H1 (cell line): ENCODE results near the gene TCERG1L. TPM values are rescaled to one million over a fixed set of nuclear protein-coding genes. Genes with fewer than 3 reads are reported as not detected.

Experiments
- CTCF ChIA-PET: fragments of 300-600 bp; sonication (Branson Sonifier 250); formaldehyde crosslinking; loops from one replicate; lab custom pipeline; 2021; ENCODE audit not compliant: partially characterized antibody; lab: Charles Lee
- POLR2A ChIA-PET: fragments of 300-600 bp; sonication (Branson Sonifier 250); formaldehyde crosslinking; loops from one replicate; lab custom pipeline; 2021; ENCODE audit warnings: inconsistent platforms; ENCODE audit not compliant: partially characterized antibody; lab: Charles Lee
- DNase-seq, 2 experiments: peaks; one replicate each; pipeline versions ENCODE4 v3.0.0 to v3.0.0-alpha.2; 2010 to 2022; ENCODE audit warnings: low spot score in 2 of 2, low read depth in 1 of 2, mixed read lengths in 1 of 2
- FAIRE-seq: peaks from 2 replicates; lab custom pipeline; 2011; peaks lifted over from hg19 to GRCh38; lab: Jason Lieb, UNC
- H2AFZ ChIP-seq: 2 replicates; pipeline ENCODE4 v1.8.1; 2012; ENCODE audit warnings: low read length, inconsistent platforms
- H2AK5ac ChIP-seq: 2 replicates; pipeline ENCODE4 v1.6.1; 2013; ENCODE audit warnings: low read depth, low read length
- H2BK120ac ChIP-seq: replicated peaks from 2 replicates; pipeline ENCODE3; 2013; ENCODE audit warnings: low read depth, low read length, inconsistent platforms
- H2BK12ac ChIP-seq: 2 replicates; pipeline ENCODE4 v1.6.1; 2013; ENCODE audit warnings: low read depth, low read length
- H2BK15ac ChIP-seq: 2 replicates; pipeline ENCODE4 v1.6.1; 2013; ENCODE audit warnings: low read length
- H2BK20ac ChIP-seq: 2 replicates; pipeline ENCODE4 v1.6.1; 2013; ENCODE audit warnings: low read length
- H2BK5ac ChIP-seq: 2 replicates; pipeline ENCODE4 v1.6.1; 2013; ENCODE audit warnings: low read depth, low read length
- H3K14ac ChIP-seq: 2 replicates; pipeline ENCODE4 v1.6.1; 2013; ENCODE audit warnings: inconsistent platforms; ENCODE audit not compliant: insufficient read length
- H3K18ac ChIP-seq: 2 replicates; pipeline ENCODE4 v1.6.1; 2013; ENCODE audit warnings: low read length; ENCODE audit errors: extremely low read depth
- H3K23ac ChIP-seq: 2 replicates; pipeline ENCODE4 v1.6.1; 2013; ENCODE audit warnings: inconsistent platforms; ENCODE audit not compliant: insufficient read length
- H3K23me2 ChIP-seq: 2 replicates; pipeline ENCODE4 v1.6.1; 2013; ENCODE audit warnings: low read depth, low read length
- H3K27ac ChIP-seq: 2 replicates; pipeline ENCODE4 v1.6.1; 2011; ENCODE audit warnings: low read depth, low read length, inconsistent platforms
- H3K27me3 ChIP-seq, 4 experiments: replicated peaks in 1 of 4; 1 replicate in 1 of 4; 2 replicates in 3 of 4; pipeline versions ENCODE4 v1.6.1 to v1.8.1; 2011 to 2013; ENCODE audit warnings: low read length in 3 of 4, mild to moderate bottlenecking in 3 of 4, inconsistent platforms in 2 of 4, mixed read lengths in 2 of 4, moderate library complexity in 1 of 4; ENCODE audit not compliant: control insufficient read depth in 3 of 4, insufficient read depth in 3 of 4; ENCODE audit errors: extremely low read depth in 1 of 4
- H3K36me3 ChIP-seq, 4 experiments: 2 replicates each; pipeline versions ENCODE4 v1.6.1 to v1.8.1; 2011 to 2013; ENCODE audit warnings: mild to moderate bottlenecking in 4 of 4, low read length in 3 of 4, moderate library complexity in 2 of 4, control low read depth in 1 of 4, inconsistent platforms in 1 of 4; ENCODE audit not compliant: insufficient read depth in 4 of 4, control insufficient read depth in 2 of 4
- H3K4ac ChIP-seq: replicated peaks from 2 replicates; pipeline ENCODE3; 2013; ENCODE audit warnings: low read length, low read depth, mixed read lengths, inconsistent platforms; ENCODE audit not compliant: insufficient read length
- H3K4me1 ChIP-seq, 4 experiments: replicated peaks in 1 of 4; 1 replicate in 1 of 4; 2 replicates in 3 of 4; pipeline versions ENCODE4 v1.6.1 to v1.8.1; 2011 to 2013; ENCODE audit warnings: low read length in 3 of 4, inconsistent platforms in 2 of 4, mixed read lengths in 1 of 4; ENCODE audit not compliant: insufficient read depth in 4 of 4, control insufficient read depth in 3 of 4
- H3K4me2 ChIP-seq, 2 experiments: 2 replicates each; pipeline versions ENCODE4 v1.6.1 to v1.8.1; 2011 to 2013; ENCODE audit warnings: low read depth in 2 of 2, low read length in 2 of 2, control low read depth in 1 of 2, inconsistent platforms in 1 of 2, mild to moderate bottlenecking in 1 of 2; ENCODE audit not compliant: insufficient read depth in 1 of 2
- H3K4me3 ChIP-seq, 4 experiments: fragments of 200-600, 300-600 bp in 1 of 4; sonication (generic), shearing (Covaris generic), sonication (Bioruptor Twin) in 1 of 4; 2 replicates each; pipeline versions ENCODE4 v1.5.1 to v1.8.1; 2011 to 2016; ENCODE audit warnings: low read length in 4 of 4, low read depth in 3 of 4, control low read depth in 2 of 4, inconsistent platforms in 2 of 4, mild to moderate bottlenecking in 2 of 4, mixed read lengths in 1 of 4, moderate library complexity in 1 of 4; ENCODE audit not compliant: insufficient read depth in 2 of 4; ENCODE audit errors: extremely low read depth in 1 of 4
- H3K56ac ChIP-seq: replicated peaks from 2 replicates; pipeline ENCODE3; 2013; ENCODE audit warnings: low read depth, mild to moderate bottlenecking, mixed read lengths, low read length, inconsistent platforms; ENCODE audit not compliant: insufficient read length
- H3K79me1 ChIP-seq: 2 replicates; pipeline ENCODE4 v1.6.1; 2013; ENCODE audit warnings: low read depth, low read length, control low read depth
- H3K79me2 ChIP-seq, 2 experiments: 2 replicates each; pipeline versions ENCODE4 v1.6.1 to v1.8.1; 2012 to 2013; ENCODE audit warnings: low read length in 2 of 2, mild to moderate bottlenecking in 2 of 2, inconsistent platforms in 1 of 2; ENCODE audit not compliant: insufficient read depth in 2 of 2, control insufficient read depth in 1 of 2
- H3K9ac ChIP-seq, 4 experiments: replicated peaks in 1 of 4; 1 replicate in 1 of 4; 2 replicates in 3 of 4; pipeline versions ENCODE4 v1.6.1 to v1.8.1; 2011 to 2013; ENCODE audit warnings: low read depth in 3 of 4, low read length in 3 of 4, control low read depth in 2 of 4, mild to moderate bottlenecking in 2 of 4, moderate library complexity in 2 of 4, inconsistent platforms in 1 of 4; ENCODE audit errors: extremely low read depth in 1 of 4
- H3K9me3 ChIP-seq, 2 experiments: 2 replicates each; pipeline versions ENCODE4 v1.6.1 to v1.8.1; 2012 to 2013; ENCODE audit warnings: mild to moderate bottlenecking in 2 of 2, moderate library complexity in 2 of 2, control low read depth in 1 of 2, inconsistent platforms in 1 of 2, low read depth in 1 of 2, low read length in 1 of 2, mixed read lengths in 1 of 2; ENCODE audit not compliant: insufficient read depth in 2 of 2
- H4K20me1 ChIP-seq, 2 experiments: replicated peaks in 1 of 2; 2 replicates each; pipeline versions ENCODE3 to v1.8.1; 2011 to 2013; ENCODE audit warnings: inconsistent platforms in 2 of 2, low read length in 2 of 2, mild to moderate bottlenecking in 1 of 2; ENCODE audit not compliant: insufficient read depth in 2 of 2, control insufficient read depth in 1 of 2
- H4K5ac ChIP-seq: 2 replicates; pipeline ENCODE4 v1.6.1; 2013; ENCODE audit warnings: low read length, low read depth, mixed read lengths, inconsistent platforms; ENCODE audit not compliant: insufficient read length
- H4K8ac ChIP-seq: 2 replicates; pipeline ENCODE4 v1.8.0; 2013; ENCODE audit warnings: mild to moderate bottlenecking, moderate library complexity, low read length, inconsistent platforms; ENCODE audit not compliant: insufficient read depth; ENCODE audit errors: extremely low read depth
- H4K91ac ChIP-seq: replicated peaks from 2 replicates; pipeline ENCODE3; 2013; ENCODE audit warnings: low read length, mixed read lengths, inconsistent platforms; ENCODE audit not compliant: insufficient read length
- CBX8 ChIP-seq: fragments of 300-800, 300-1000 bp; sonication (generic); IDR thresholded peaks from 2 replicates; pipeline ENCODE4 v1.7.1; 2016; ENCODE audit warnings: low read depth, low read length, borderline replicate concordance
- EGR1 ChIP-seq: IDR thresholded peaks from 2 replicates; pipeline ENCODE4 v1.6.1; 2011; ENCODE audit warnings: low read depth, low read length, borderline replicate concordance
- EP300 ChIP-seq, 2 experiments: IDR thresholded peaks; 1 replicate in 1 of 2; 2 replicates in 1 of 2; pipeline ENCODE4 v1.6.1; 2011 to 2012; ENCODE audit warnings: low read depth in 2 of 2, low read length in 2 of 2, mild to moderate bottlenecking in 2 of 2, borderline replicate concordance in 1 of 2, inconsistent platforms in 1 of 2, moderate library complexity in 1 of 2
- JUN ChIP-seq: IDR thresholded peaks from 2 replicates; pipeline ENCODE4 v1.6.1; 2011; ENCODE audit warnings: low read depth, mild to moderate bottlenecking, improper control_type of control experiment, low read length
- NRF1 ChIP-seq: IDR thresholded peaks from 2 replicates; pipeline ENCODE4 v1.6.1; 2011; ENCODE audit warnings: mild to moderate bottlenecking, low read depth, low read length, improper control_type of control experiment
- RFX5 ChIP-seq: IDR thresholded peaks from 2 replicates; pipeline ENCODE4 v1.6.1; 2011; ENCODE audit warnings: low read depth, low read length, improper control_type of control experiment, borderline replicate concordance
- SIX5 ChIP-seq: IDR thresholded peaks from 2 replicates; pipeline ENCODE4 v1.6.1; 2011; ENCODE audit warnings: mild to moderate bottlenecking, low read depth, low read length
- SUZ12 ChIP-seq: fragments of 200-600 bp; sonication (generic); IDR thresholded peaks from 2 replicates; pipeline ENCODE4 v1.6.1; 2012; ENCODE audit warnings: mild to moderate bottlenecking, inconsistent platforms, low read length, moderate library complexity, mixed read lengths
- YY1 ChIP-seq: IDR thresholded peaks from 2 replicates; pipeline ENCODE4 v1.6.1; 2011; ENCODE audit warnings: low read depth, mild to moderate bottlenecking, low read length
- WGBS, 2 experiments: shearing (Covaris generic) in 1 of 2; methylation state at CpG; one replicate each; pipeline versions ENCODE4 v1.1.6 to v1.1.7; 2013 to 2015; ENCODE audit warnings: low lambda C conversion rate in 2 of 2, mixed read lengths in 2 of 2, inconsistent platforms in 1 of 2, low coverage in 1 of 2, missing lambda C conversion rate in 1 of 2; ENCODE audit not compliant: insufficient replicate concordance in 2 of 2, insufficient coverage in 1 of 2, insufficient read length in 1 of 2; ENCODE audit errors: extremely low coverage in 1 of 2, missing lambda C conversion rate in 1 of 2; 5-methylcytosine and 5-hydroxymethylcytosine counted together
- polyA plus RNA-seq, 7 experiments: library from polyadenylated mRNA; depleted of rRNA in 3 of 7; stranded (reverse) in 5 of 7; unstranded in 2 of 7; fragments of >200 nt in 5 of 7; fragments of 200-250 nt in 2 of 7; gene quantifications; 1 replicate in 5 of 7; 2 replicates in 1 of 7; 4 replicates in 1 of 7; pipeline versions ENCODE4 v1.2.1 to v1.2.3, GENCODE V29; 2011 to 2013; ENCODE audit warnings: missing spikeins in 2 of 7, mixed read lengths in 2 of 7
- total RNA-seq: library from RNA; stranded (reverse); fragmentation: NEBNext Ultra II Directional; extraction: Animal tissue kit (Norgen Biotek cat#: 25700); gene quantifications from 2 replicates; pipeline ENCODE4 v1.2.1, GENCODE V29; 2021
- TF ChIP-seq, protein P1 (sequence below): IDR thresholded peaks from 2 replicates; pipeline ENCODE4 v1.6.1; 2012; ENCODE audit warnings: inconsistent platforms

Gene TCERG1L
- total and polyA plus RNA-seq, 2 of the 8 experiments (the other 6 are each of a cell fraction or from before 2014, with no cell fraction given), result 3.9 to 6.9 TPM

DNA sequence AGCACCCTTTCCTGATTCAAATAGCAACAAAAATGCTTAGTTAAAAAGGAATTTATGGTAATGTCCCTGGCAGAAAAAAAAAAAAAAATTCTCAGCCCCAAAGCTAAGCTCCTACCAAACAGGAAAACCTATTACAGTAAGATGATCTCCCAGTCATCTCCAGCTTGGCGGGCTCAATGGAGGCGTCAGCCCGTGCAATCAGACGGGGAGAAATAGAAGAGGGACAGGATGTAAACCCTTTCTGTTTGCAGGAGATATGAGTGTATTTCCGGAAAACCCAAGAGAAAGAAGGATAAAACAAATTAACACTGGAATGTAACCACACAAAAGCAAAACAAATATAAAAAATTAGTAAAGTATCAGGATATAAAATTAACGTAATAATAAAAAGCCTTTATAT, 242.8 kb downstream of the TCERG1L start:
- Histone ChIP-seq H3K4ac (no peak overlapping the region), H3K79me2 (no peaks in the 10 kb centered on the region), H2BK120ac (peak overlapping the region; percentile 4), H2BK20ac (peak overlapping the region; percentile 76; the same call in 1 of the 2 replicates), H4K20me1 (peaks cover 0 to 4% of the 10 kb centered on the region in 2 experiments), H3K23ac (no peak overlapping the region), H4K5ac (no peak overlapping the region), H3K27me3 (no peaks in the 10 kb centered on the region), H3K23me2 (peaks cover 6% of the 10 kb centered on the region), H3K4me3 (no peak overlapping the region), H3K14ac (no peak overlapping the region), H2BK5ac (0 out of 2 replicates have a peak overlapping the region, but pooled peaks have one; percentile 80), H2AK5ac (no peak overlapping the region), H3K4me1 (peaks cover 0 to 10% (median 6%) of the 10 kb centered on the region in 4 experiments; a peak in 6 of 7 replicates), H3K9ac (no peak overlapping the region), H3K4me2 (no peak overlapping the region), H3K27ac (no peak overlapping the region), H3K18ac (no peak overlapping the region), H3K56ac (no peak overlapping the region), H2BK15ac (no peak overlapping the region), H2BK12ac (peak overlapping the region; percentile 99; the same call in 1 of the 2 replicates), H3K79me1 (peaks cover 5% of the 10 kb centered on the region; the same call in 1 of the 2 replicates), H3K36me3 (no peaks in the 10 kb centered on the region; a peak in 1 of 8 replicates), H4K91ac (no peak overlapping the region), H2AFZ (no peak overlapping the region), H4K8ac (no peak overlapping the region), H3K9me3 (no peaks in the 10 kb centered on the region)
- FAIRE-seq (no peak), DNase-seq (no peak)
- ChIA-PET POLR2A (no interaction called here), CTCF (interaction anchor here (0.6 to 1.7 kb wide), 4 partner anchors 8 to 883 kb away, joined by 3 to 8 read pairs (median 4); no protein-coding TSS in a partner anchor)
- no peak for TF ChIP-seq EGR1
- TF ChIP-seq SUZ12, result no peak
- TF ChIP-seq RFX5, result no peak
- TF ChIP-seq, protein P1, sequence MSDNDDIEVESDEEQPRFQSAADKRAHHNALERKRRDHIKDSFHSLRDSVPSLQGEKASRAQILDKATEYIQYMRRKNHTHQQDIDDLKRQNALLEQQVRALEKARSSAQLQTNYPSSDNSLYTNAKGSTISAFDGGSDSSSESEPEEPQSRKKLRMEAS, result no peak
- no peak for TF ChIP-seq SIX5
- TF ChIP-seq CBX8, result no peak
- TF ChIP-seq YY1, result no peak
- no peak for TF ChIP-seq JUN
- no peak for TF ChIP-seq EP300 (IDR thresholded peaks at IDR 0.05; ENCODE audit: borderline replicate concordance in 1 of 2, low read depth in 2 of 2, low read length in 2 of 2)
- no peak for TF ChIP-seq NRF1
- WGBS, 2 experiments, result 79% methylated on average over 6 of the region's 6 CpGs; no CpG with 5 or more reads in 1 of the 2 experiments
